Panc1 (cell line): ENCODE measurements around the gene ADARB2. TPM values are rescaled to one million over a fixed set of nuclear protein-coding genes. Genes with fewer than 3 reads are reported as not detected.

Source experiments
- ATAC-seq: fragments of 200-7000 bp; cut with Tn5 transposase; 2 replicates; pipeline ENCODE4 v1.9.1; 2020; ENCODE audit warnings: mild to moderate bottlenecking, moderate library complexity
- BruUV-seq: library from RNA; stranded (reverse); fragments of 400-500 nt; replicated peaks from 2 replicates; lab custom pipeline; 2021; lab: Mats Ljungman, UMichigan
- CTCF ChIA-PET: fragments of 300-600 bp; sonication (Branson Sonifier 250); formaldehyde crosslinking; loops from one replicate; lab custom pipeline; 2022; ENCODE audit warnings: antibody characterized with exemption; lab: Charles Lee
- POLR2A ChIA-PET: fragments of 300-600 bp; sonication (Branson Sonifier 250); formaldehyde crosslinking; loops from one replicate; lab custom pipeline; 2022; ENCODE audit warnings: antibody characterized with exemption; lab: Charles Lee
- DNase-seq: peaks from one replicate; pipeline ENCODE4 v3.0.0-alpha.2; 2010; ENCODE audit warnings: low read depth, low spot score
- H3K27ac ChIP-seq: 2 replicates; pipeline ENCODE4 v1.5.1; 2011; ENCODE audit warnings: mild to moderate bottlenecking, low read length, inconsistent platforms
- H3K27me3 ChIP-seq: fragments of 200-500 bp; sonication (Bioruptor generic); 2 replicates; pipeline ENCODE4 v1.6.0; 2014; ENCODE audit warnings: low read length, inconsistent platforms; ENCODE audit not compliant: control insufficient read depth, insufficient read depth
- H3K36me3 ChIP-seq: fragments of 200-500 bp; sonication (Bioruptor generic); 2 replicates; pipeline ENCODE4 v1.5.1; 2014; ENCODE audit warnings: inconsistent platforms, mild to moderate bottlenecking, low read length, moderate library complexity; ENCODE audit not compliant: control insufficient read depth, insufficient read depth
- H3K4me1 ChIP-seq: 2 replicates; pipeline ENCODE4 v1.5.1; 2011; ENCODE audit warnings: inconsistent platforms, mild to moderate bottlenecking, low read length, moderate library complexity; ENCODE audit not compliant: control insufficient read depth, insufficient read depth
- H3K4me3 ChIP-seq, 2 experiments: 2 replicates each; pipeline ENCODE4 v1.5.1; 2011 to 2012; ENCODE audit warnings: low read depth in 2 of 2, low read length in 2 of 2, mild to moderate bottlenecking in 2 of 2, inconsistent platforms in 1 of 2, moderate library complexity in 1 of 2
- H3K9me3 ChIP-seq: fragments of 200-500 bp; sonication (Bioruptor generic); 2 replicates; pipeline ENCODE4 v1.5.1; 2014; ENCODE audit warnings: low read depth, mild to moderate bottlenecking, inconsistent platforms, low read length, moderate library complexity; ENCODE audit not compliant: control insufficient read depth, insufficient read depth
- CTCF ChIP-seq: fragments of 450-650 bp; IDR thresholded peaks from 2 replicates; pipeline ENCODE4 v1.5.1; 2017; ENCODE audit warnings: mild to moderate bottlenecking
- POLR2AphosphoS5 ChIP-seq: IDR thresholded peaks from 2 replicates; pipeline ENCODE4 v1.6.1; 2012; ENCODE audit warnings: mild to moderate bottlenecking, low read depth, low read length, moderate library complexity
- REST ChIP-seq, 2 experiments: IDR thresholded peaks; 2 replicates each; pipeline ENCODE4 v1.6.1; 2011 to 2012; ENCODE audit warnings: low read depth in 2 of 2, control low read depth in 1 of 2, low read length in 1 of 2, mild to moderate bottlenecking in 1 of 2, moderate library complexity in 1 of 2; ENCODE audit not compliant: insufficient read depth in 1 of 2
- SIN3A ChIP-seq: IDR thresholded peaks from 2 replicates; pipeline ENCODE4 v1.6.1; 2012; ENCODE audit warnings: low read depth, mild to moderate bottlenecking, low read length, moderate library complexity, borderline replicate concordance; ENCODE audit not compliant: insufficient read depth
- TCF7L2 ChIP-seq: IDR thresholded peaks from 2 replicates; pipeline ENCODE4 v1.6.1; 2011; ENCODE audit warnings: mild to moderate bottlenecking, low read depth, low read length, inconsistent platforms
- in situ Hi-C: cut with HindIII; loops from 2 replicates; pipeline ENCODE4 v1.10.0; 2016; ENCODE audit warnings: low sequenced_read_pairs, low pct_unique_long_range_greater_than_20kb
- intact Hi-C: fragments of 100-400 bp; cut with micrococcal nuclease; formaldehyde crosslinking; loops from one replicate; pipeline ENCODE4 v1.10.0; 2022; ENCODE audit not compliant: unreplicated experiment
- total RNA-seq: library from RNA; stranded (reverse); gene quantifications from one replicate; pipeline ENCODE4 v1.2.1, GENCODE V29; 2021; ENCODE audit not compliant: unreplicated experiment

Gene ADARB2
- total RNA-seq, 1 experiment from 2014 or later = 0.31 TPM

GRCh38 chr10:1502451-1502850 is 234.9 kb downstream of the ADARB2 start:
- H3K4me1 ChIP-seq = no peaks in the 10 kb centered on the region
- H3K4me3 ChIP-seq = no peak overlapping the region
- intact Hi-C loops = no loop called here
- TF ChIP-seq SIN3A (no peak), CTCF (no peak), TCF7L2 (no peak), POLR2AphosphoS5 (no peak), REST (IDR thresholded peaks at IDR 0.05; ENCODE audit: insufficient read depth in 1 of 2, low read depth in 2 of 2, low read length in 1 of 2) (no peak)
- no peaks in the 10 kb centered on the region for H3K36me3 ChIP-seq
- H3K27me3 ChIP-seq = no peaks in the 10 kb centered on the region
- CTCF ChIA-PET = no interaction called here
- ATAC-seq = no peak
- no TSS peak for BruUV-seq
- no peak overlapping the region for H3K27ac ChIP-seq
- H3K9me3 ChIP-seq = no peaks in the 10 kb centered on the region
- POLR2A ChIA-PET = no interaction called here
- in situ Hi-C loops = no loop called here
- DNase-seq = no peak

GRCh38 chr10:1499359-1499957 is 237.9 kb downstream of the ADARB2 start:
- no peak for DNase-seq
- no peak for ATAC-seq
- in situ Hi-C loops (no loop called here), intact Hi-C loops (no loop called here)
- no peaks in the 10 kb centered on the region for H3K27me3 ChIP-seq
- no peak overlapping the region for H3K4me3 ChIP-seq
- H3K9me3 ChIP-seq = no peaks in the 10 kb centered on the region
- BruUV-seq = no TSS peak
- TF ChIP-seq REST (IDR thresholded peaks at IDR 0.05; ENCODE audit: insufficient read depth in 1 of 2, low read depth in 2 of 2, low read length in 1 of 2) = no peak
- no peak for TF ChIP-seq SIN3A
- no peak for TF ChIP-seq CTCF
- TF ChIP-seq TCF7L2 = no peak
- TF ChIP-seq POLR2AphosphoS5 = no peak
- CTCF ChIA-PET = no interaction called here
- H3K4me1 ChIP-seq = no peaks in the 10 kb centered on the region
- POLR2A ChIA-PET = no interaction called here
- H3K36me3 ChIP-seq = no peaks in the 10 kb centered on the region
- no peak overlapping the region for H3K27ac ChIP-seq
